HG03108 (cell line): ENCODE data around the gene BTBD2.

Experiments
- ATAC-seq: cut with Tn5 transposase; IDR thresholded peaks from one replicate; pipeline ENCODE4 v1.9.1; 2021; ENCODE audit warnings: moderate library complexity; ENCODE audit not compliant: unreplicated experiment

Gene BTBD2

GRCh38 chr19:2015608-2015950, at the start of gene BTBD2:
Gene BTBD2 (minus strand): TSS chr19:2015714. CDS start chr19:2015703, 11 bp downstream.
- ATAC-seq: no peak

DNA sequence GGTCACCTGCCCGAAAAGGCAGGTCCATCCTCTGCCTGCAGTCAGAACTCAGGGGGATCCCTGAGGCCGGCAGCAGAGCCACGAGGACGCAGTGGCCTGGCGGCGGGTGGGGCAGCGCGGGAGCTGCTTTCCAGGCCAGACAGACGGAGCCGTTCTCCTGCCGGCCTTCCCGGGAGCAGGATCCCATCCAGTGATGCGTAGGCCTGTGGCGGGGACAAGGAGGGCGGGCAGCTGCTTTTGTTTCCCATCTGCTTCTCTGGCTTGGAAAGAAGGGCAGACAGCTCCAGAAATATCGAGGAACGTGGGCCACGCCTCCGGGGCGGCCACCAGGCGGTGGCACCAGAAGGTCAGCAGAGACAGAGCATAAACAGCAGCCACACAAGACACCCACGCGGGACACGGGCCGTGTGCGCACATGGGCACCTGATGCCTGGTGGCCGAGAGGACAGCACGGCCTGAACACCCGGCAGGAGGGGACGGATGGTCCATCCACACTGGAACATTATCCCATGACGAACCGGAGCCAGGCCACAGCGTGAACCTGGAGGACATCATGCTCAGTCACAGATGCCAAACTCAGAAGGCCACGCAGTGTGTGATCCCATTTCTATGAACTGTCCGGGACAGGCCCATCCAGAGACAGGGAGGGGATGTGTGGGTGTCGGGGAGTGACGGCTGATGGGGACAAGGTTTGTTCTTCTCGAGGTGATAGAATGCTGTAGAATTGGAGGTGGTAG, 49.4 kb upstream of the BTBD2 start:
- ATAC-seq: no peak

- ATAC-seq: no peak
These were observed 48.9 kb upstream of the BTBD2 start for GRCh38 chr19:2064395-2064787.

- no peak for ATAC-seq
These were observed 48.3 kb upstream of the BTBD2 start for GRCh38 chr19:2063824-2064223.

DNA sequence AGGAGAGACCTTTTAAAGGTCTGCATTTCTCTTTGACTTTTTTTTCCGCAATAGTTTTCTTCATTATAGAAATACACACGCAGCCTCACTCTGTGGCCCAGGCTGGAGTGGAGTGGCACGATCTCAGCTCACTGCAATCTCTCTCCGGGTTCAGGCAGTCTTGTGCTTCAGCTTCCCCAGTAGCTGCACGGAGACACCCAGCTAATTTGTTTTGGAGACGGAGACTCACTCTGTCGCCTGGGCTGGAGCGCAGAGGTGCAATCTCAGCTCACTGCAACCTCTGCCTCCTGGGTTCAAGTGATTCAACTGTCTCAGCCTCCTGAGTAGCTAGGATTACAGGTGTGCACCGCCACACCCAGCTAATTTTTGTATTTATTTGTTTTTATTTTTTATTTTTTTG, 47.3 kb upstream of the BTBD2 start:
- no peak for ATAC-seq

DNA sequence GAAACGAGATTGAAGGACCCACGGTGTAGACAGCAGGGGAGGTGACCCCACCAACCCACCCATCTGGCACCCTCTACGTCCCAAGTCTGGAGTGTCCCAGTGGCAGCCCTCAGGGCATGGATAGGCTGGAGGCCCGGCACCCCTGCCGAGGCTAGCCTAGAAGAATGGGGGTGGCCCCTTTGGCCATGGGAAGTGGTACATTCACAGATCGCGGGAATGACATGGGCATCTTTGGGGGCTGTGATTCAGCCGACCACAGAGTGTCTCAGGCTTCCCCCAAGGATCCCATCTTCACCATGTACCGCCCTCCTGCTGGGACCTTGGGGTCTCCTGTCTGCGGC, 46.8 kb upstream of the BTBD2 start:
- no peak for ATAC-seq

- ATAC-seq: peak; percentile 71
These were observed 46.2 kb upstream of the BTBD2 start for GRCh38 chr19:2061495-2062388.

DNA sequence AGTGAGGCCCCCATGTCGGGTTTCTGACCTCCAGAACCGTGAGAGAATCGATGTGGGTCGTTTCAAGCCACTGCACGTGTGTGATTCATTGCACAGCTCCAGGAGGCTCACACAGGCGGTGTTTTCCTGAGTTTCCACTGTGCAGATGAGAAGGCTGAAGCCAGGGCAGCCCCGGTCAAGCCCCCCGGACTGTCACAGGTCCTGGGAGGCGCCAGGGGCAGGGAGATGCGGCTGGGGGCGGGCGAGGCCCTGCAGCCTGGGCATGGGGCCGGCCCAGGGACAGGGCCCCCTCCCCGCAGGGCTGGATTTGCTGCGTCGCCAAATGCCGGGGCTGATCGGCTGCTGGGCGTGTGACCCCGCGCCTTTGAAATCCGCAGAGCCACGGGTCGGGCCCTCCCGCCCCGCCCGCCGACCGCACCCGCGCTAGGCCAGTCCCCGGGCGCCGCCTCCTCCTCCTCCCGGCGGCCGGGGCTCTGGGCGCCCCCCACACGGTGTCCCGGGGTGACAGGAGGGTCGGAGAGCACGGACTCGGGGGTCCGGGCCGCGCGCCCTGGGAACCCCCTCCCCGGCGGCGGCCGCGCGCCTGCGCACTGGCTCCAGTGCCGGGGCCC, 45.5 kb upstream of the BTBD2 start:
- peak; percentile 9 for ATAC-seq

- ATAC-seq: no peak
These were observed 44.1 kb upstream of the BTBD2 start for GRCh38 chr19:2059422-2060201.

GRCh38 chr19:2058570-2059421, 43.3 kb upstream of the BTBD2 start:
- ATAC-seq: no peak

DNA sequence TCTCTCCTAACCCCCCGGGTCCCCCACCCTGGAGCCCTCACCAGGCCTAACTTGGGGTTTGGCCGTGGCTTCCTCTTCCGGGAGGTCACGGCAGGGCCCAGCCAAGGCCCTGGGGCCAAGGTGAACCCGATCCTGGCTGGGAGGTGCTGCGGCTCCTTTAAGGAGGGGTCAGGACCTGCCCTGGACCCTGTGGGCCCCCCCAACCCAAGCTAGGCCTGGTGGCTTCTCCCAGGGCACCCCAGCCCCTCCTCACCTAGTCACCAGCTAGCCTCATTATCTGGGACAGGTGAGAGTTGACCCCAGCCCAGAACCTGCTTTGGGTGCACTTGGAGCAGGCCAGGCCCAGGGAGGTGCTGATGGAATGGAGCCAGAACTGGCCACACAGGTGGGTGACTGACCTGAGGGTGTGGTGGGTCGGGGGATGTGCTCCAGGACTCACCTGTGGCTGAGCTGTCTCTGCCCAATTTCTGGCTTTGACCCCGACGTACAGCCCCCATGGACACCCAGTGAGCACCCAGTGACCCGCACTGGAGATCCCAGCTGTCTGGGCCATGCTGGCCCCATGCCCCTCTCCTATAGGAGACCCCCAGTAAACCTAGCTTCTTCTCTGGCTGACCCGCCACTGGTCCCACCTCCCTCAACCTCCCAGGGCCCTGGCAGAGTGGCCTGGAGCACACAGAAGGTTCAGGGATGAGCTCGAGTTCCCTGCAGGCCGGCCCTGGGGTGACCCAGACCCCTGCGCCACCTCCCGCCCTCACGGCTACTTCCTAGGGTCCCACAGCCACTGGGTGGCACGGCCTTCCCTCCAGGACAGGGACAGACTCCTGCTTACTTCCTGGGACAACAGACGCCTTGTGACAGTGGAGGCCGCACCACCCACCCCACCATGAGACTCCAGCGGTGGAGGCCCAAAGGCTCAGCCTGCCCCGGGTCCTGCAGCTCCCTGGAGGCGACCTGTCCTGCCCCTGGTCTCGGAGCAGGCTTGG, 42.3 kb upstream of the BTBD2 start:
- no peak for ATAC-seq

GRCh38 chr19:2056837-2057192, 41.3 kb upstream of the BTBD2 start:
- no peak for ATAC-seq

- no peak for ATAC-seq
These were observed 40.7 kb upstream of the BTBD2 start for GRCh38 chr19:2055931-2056836.

DNA sequence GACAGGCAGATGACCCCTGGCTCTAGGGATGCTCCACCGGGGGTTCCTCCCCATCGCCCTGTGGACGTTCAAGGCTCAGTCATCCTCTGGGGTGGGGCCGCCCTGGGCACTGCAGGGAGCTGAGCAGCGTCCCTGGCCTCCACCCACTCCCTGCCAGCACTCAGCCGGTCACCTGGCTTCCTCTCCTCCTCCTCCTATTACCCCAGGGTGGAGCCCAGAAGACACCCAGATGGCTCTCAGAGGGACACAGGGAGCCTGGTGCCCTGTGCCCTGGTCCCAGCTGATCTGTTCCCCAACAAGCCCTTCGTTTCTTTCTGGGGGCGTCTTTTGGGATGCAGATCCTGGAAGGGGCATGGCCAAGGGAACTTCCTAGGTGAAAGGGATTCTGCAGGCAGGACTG, 39.2 kb upstream of the BTBD2 start:
- ATAC-seq: no peak

DNA sequence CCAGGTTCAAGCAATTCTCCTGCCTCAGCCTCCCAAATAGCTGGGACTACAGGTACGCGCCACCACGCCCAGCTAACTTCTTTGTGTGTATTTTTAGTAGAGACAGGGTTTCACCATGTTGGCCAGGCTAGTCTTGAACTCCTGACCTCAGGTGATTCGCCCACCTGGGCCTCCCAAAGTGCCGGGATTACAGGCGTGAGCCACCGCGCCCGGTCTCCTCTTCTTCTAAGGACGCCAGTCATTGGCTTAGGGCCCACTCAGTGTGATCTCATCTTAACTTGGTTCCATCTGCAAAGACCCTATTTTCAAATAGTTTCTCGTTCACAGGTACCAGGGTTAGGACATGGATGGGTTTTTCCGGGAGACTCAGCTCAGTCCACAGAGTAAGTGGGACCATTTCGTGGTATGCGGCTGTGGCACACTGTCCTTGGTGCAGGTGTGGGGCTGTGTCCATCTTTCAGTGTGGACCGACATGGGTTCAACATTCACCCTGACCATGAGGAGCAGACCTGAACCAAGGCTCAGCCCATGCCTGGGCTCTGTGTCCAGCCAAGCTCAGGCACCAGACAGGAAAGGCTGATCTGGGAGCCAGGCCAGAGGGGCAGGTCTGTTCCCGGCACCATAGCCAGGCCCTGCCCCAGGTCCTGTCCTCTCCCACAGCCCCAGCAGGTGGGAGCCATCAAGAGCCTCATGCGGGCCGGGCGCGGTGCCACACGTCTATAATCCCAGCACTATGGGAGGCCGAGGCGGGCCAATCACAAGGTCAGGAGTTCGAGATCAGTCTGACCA, 38.3 kb upstream of the BTBD2 start:
- no peak for ATAC-seq

GRCh38 chr19:2051773-2052704, 36.5 kb upstream of the BTBD2 start:
- ATAC-seq: no peak
